Left lung (tissue), 10 donors: Measurements from ENCODE around the gene ADRA1B. TPM values are rescaled to one million over a fixed set of nuclear protein-coding genes. Genes with fewer than 3 reads are reported as not detected.

ENCODE experiments used
- ATAC-seq: fragments of 200-7000 bp; cut with Tn5 transposase; one replicate; pipeline ENCODE4 v1.9.1; 2020; ENCODE audit warnings: moderate library complexity
- DNase-seq, 4 donors: peaks; one replicate each; pipeline ENCODE4 v3.0.0-alpha.2; 2013 to 2020
- H3K27ac ChIP-seq, 2 donors: fragments of 200-600 bp; sonication (generic) in 1 of 2; one replicate each; pipeline versions ENCODE4 v1.5.0 to v1.8.0; 2020 to 2021
- H3K27me3 ChIP-seq, 2 donors: fragments of 200-600 bp; sonication (generic) in 1 of 2; one replicate each; pipeline versions ENCODE4 v1.5.0 to v1.8.0; 2020 to 2021
- H3K36me3 ChIP-seq, 2 donors: fragments of 200-600 bp; sonication (generic) in 1 of 2; one replicate each; pipeline versions ENCODE4 v1.5.0 to v1.8.0; 2020 to 2021
- H3K4me1 ChIP-seq, 2 donors: fragments of 200-600 bp; one replicate each; pipeline ENCODE4 v1.8.0; 2021
- H3K4me3 ChIP-seq, 2 donors: fragments of 200-600 bp; sonication (generic) in 1 of 2; one replicate each; pipeline versions ENCODE4 v1.5.0 to v1.8.0; 2020 to 2021; ENCODE audit warnings: mild to moderate bottlenecking in 1 of 2
- H3K9me3 ChIP-seq, 2 donors: fragments of 200-600 bp; sonication (generic) in 1 of 2; one replicate each; pipeline versions ENCODE4 v1.5.0 to v1.8.0; 2020 to 2021
- intact Hi-C, 2 donors: fragments of 100-400 bp; cut with DNase I; formaldehyde crosslinking; loops; one replicate each; pipeline versions ENCODE4 v1.11.2 to v1.14.2; 2022
- polyA plus RNA-seq, 6 donors: library from polyadenylated mRNA; unstranded; fragments of 120-200 nt; gene quantifications; one replicate each; pipeline ENCODE4 v1.2.1, GENCODE V29; 2013; ENCODE audit not compliant: insufficient read length in 6 of 6
- total RNA-seq, 2 donors: library from RNA; stranded (reverse); fragmentation: NEBNext Ultra II Directional; extraction: Animal tissue kit (Norgen Biotek cat#: 25700); gene quantifications; one replicate each; pipeline ENCODE4 v1.2.1, GENCODE V29; 2021
- TF ChIP-seq, protein P1 (sequence below), 2 donors: fragments of 200-600 bp; sonication (generic) in 1 of 2; IDR thresholded peaks; one replicate each; pipeline versions ENCODE4 v1.5.0 to v1.8.0; 2021; ENCODE audit warnings: antibody characterized with exemption in 2 of 2
- donor health status: DM: no; HTN: yes; CAD: no.
- donor health status: DM: no; HTN: no; CAD: no.

The ADRA1B gene
- total and polyA plus RNA-seq, 8 donors, result 0.51 to 2.5 (median 0.93) TPM

DNA sequence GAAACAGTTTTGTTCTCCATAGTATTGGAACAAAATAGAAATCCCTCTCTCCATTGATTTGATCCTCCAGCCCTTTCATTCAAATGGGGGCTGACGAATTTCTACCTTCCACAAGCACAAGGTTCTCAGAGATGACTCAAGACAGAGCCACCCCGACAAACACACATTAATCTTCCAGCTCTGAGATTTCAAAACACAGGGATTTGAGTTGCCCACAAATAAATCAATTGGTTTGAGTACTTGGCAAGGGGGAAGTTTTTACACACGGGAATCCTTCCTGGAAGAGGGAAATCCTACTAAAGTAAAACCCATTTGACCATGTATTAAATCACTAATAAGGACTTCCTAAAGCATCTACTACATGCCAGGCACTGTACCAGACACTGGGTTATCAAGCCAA is 5.4 kb downstream of the ADRA1B start:
- Histone ChIP-seq H3K27me3 (peaks cover 0 to 27% of the 10 kb centered on the region in 2 donors), H3K4me3 (no peak overlapping the region), H3K27ac (no peak overlapping the region), H3K4me1 (no peaks in the 10 kb centered on the region), H3K36me3 (no peaks in the 10 kb centered on the region), H3K9me3 (no peaks in the 10 kb centered on the region)
- TF ChIP-seq, protein P1, sequence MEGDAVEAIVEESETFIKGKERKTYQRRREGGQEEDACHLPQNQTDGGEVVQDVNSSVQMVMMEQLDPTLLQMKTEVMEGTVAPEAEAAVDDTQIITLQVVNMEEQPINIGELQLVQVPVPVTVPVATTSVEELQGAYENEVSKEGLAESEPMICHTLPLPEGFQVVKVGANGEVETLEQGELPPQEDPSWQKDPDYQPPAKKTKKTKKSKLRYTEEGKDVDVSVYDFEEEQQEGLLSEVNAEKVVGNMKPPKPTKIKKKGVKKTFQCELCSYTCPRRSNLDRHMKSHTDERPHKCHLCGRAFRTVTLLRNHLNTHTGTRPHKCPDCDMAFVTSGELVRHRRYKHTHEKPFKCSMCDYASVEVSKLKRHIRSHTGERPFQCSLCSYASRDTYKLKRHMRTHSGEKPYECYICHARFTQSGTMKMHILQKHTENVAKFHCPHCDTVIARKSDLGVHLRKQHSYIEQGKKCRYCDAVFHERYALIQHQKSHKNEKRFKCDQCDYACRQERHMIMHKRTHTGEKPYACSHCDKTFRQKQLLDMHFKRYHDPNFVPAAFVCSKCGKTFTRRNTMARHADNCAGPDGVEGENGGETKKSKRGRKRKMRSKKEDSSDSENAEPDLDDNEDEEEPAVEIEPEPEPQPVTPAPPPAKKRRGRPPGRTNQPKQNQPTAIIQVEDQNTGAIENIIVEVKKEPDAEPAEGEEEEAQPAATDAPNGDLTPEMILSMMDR (IDR thresholded peaks at IDR 0.05), result no peak
- DNase-seq, result no peak
- ATAC-seq, result no peak
- intact Hi-C loops, result no loop called here

DNA sequence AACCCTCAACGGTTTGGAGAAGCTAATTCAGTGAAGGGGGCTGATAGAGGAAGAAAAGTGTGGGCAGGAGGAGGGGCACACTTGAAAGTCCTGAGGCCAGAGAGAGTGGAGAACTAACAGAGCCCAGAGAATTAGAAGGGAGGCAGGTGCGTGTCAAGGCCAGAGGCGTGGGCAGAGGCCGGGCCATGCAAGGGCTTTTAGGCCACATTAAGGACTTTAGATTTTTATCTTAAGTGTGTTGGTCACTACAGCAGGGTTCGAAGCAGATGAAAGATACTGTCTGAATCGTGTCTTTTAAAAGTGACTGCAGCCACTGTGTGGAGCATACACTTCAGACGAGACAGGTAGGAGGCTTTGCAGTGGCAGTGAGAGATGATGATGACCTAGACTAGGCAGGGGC is 6.7 kb downstream of the ADRA1B start:
- Histone ChIP-seq H3K27me3 (peaks cover 0 to 16% of the 10 kb centered on the region in 2 donors), H3K36me3 (no peaks in the 10 kb centered on the region), H3K4me3 (no peak overlapping the region), H3K27ac (no peak overlapping the region), H3K9me3 (no peaks in the 10 kb centered on the region), H3K4me1 (no peaks in the 10 kb centered on the region)
- TF ChIP-seq, protein P1 (IDR thresholded peaks at IDR 0.05), result no peak
- ATAC-seq (no peak), DNase-seq (no peak)
- intact Hi-C loops, result no loop called here

DNA sequence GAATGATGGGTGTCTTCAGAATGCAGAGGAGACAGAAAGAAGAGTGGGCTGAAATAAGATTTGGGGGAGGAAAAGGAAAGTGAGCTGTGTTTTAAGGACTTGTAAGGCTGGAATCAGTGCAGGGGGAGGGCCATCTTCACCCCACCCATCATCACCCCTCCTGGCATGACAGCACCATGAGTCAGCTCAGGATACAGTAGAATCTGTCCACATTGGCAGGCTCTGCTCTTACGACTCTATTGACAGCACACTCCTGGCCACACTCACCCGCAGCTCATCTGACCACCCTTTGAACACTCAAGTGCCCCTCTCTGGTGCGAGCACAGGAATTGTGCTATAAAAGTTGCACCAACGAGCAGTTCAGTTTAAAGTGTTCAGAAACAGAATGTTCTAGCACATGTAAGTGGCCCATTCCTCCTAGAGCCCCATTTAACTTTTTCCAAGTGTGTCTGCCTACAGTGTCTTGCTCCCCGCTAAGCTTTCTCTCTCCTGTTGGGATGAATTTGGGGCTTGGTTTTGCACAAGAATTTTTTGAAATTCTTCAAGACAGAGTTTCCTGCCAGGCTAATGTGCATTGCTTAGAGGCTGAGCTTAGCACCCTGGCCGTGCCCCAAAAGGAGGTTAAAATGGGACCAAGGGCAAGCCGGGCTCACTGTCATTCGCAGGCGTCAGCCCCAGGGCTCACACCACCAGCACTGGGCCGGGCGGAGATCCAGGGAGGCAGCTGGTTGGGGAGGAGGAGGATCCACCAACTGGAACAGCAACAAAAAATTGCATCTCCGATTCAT is 12.0 kb downstream of the ADRA1B start:
- Histone ChIP-seq H3K4me1 (no peaks in the 10 kb centered on the region), H3K27me3 (peaks cover 0 to 7% of the 10 kb centered on the region in 2 donors), H3K4me3 (no peak overlapping the region), H3K9me3 (no peaks in the 10 kb centered on the region), H3K36me3 (no peaks in the 10 kb centered on the region), H3K27ac (no peak overlapping the region)
- peak in 2 of 4 donors; percentile 57 to 77 for DNase-seq
- ATAC-seq, result peak; percentile 88
- TF ChIP-seq, protein P1 (IDR thresholded peaks at IDR 0.05), result no peak
- intact Hi-C loops, result no loop called here

DNA sequence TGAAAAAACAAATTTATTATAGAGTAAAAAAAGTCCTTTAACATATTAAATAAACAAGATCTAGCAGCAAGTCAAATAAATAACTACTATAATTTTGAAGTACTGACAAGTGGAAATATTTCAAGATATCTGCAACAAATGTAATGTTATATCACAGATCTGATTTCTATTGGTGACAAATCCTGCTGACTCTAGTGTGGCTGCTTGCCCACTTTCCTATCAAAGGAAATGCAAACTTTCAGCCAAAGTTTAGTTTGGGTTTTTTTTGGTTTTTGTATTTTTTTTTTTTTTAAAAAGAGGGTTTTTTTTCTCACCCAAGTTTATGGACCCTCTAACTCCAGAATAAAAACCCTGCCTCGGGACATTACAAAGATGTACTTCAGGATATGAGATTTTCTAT is 12.9 kb downstream of the ADRA1B start:
- Histone ChIP-seq H3K27ac (no peak overlapping the region), H3K4me3 (no peak overlapping the region), H3K36me3 (no peaks in the 10 kb centered on the region), H3K4me1 (no peaks in the 10 kb centered on the region), H3K9me3 (no peaks in the 10 kb centered on the region), H3K27me3 (peaks cover 0 to 7% of the 10 kb centered on the region in 2 donors)
- peak in 2 of 4 donors; percentile 17 to 44 for DNase-seq
- ATAC-seq, result no peak
- intact Hi-C loops, result no loop called here
- TF ChIP-seq, protein P1 (IDR thresholded peaks at IDR 0.05), result no peak

DNA sequence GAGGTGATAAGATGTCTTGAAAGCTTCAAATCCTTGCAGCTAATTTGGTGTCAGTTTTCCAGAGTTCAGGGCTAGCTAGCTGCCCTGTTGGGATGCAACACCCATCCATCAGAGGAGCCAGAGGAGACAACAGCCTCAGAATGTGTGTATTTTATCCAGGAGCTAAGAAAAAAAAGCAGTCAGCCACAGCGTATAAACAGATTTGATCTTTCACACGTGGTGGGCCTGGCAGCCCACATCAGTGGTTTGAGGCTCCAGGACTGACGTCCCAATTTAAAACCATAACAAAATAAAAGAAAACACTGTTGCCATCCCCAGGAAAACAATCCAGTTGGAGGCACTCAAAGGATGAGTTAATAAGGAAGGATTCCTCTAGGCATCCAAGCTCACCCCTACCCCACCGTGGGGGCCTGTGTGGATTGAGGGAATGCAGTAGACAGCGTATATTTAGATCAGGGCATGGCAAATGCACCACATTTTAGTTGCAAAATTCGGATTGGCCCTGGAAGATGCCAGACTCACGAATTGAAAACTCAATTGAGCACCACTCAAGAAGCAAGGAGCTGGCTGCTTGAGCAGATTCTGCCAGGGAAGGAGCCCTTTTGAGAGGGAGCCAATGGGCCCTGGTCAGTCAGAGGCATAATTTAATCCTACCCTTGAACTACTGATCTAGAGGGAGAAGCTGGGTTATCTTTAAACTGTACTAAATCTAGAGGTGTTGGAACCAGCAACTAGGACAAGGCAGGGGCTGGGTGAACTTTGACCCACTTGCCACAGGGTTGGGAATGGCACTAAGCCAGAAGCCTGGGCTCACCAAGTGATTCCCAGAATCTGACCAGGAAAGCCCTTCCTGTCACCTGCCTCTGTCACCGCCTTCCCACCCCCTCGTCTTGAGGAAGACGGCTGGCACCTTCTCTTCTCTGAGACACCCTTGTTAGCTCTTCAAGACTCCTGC is 17.5 kb downstream of the ADRA1B start:
- ATAC-seq, result no peak
- no peak overlapping the region for H3K27ac ChIP-seq
- TF ChIP-seq, protein P1 (IDR thresholded peaks at IDR 0.05), result no peak
- H3K36me3 ChIP-seq, result no peaks in the 10 kb centered on the region
- no peaks in the 10 kb centered on the region for H3K4me1 ChIP-seq
- H3K9me3 ChIP-seq, result no peaks in the 10 kb centered on the region
- no peak for DNase-seq
- H3K27me3 ChIP-seq, result no peaks in the 10 kb centered on the region
- intact Hi-C loops, result no loop called here
- no peak overlapping the region for H3K4me3 ChIP-seq
